Esophagus squamous epithelium (tissue), 5 donors: ENCODE data around the gene COPS9. TPM values are rescaled to one million over a fixed set of nuclear protein-coding genes. Genes with fewer than 3 reads are reported as not detected.

ENCODE experiments used
- DNase-seq: peaks from one replicate; lab custom pipeline; 2025; lab: John Stamatoyannopoulos, UW
- H3K27ac ChIP-seq, 4 donors: fragments of 200-600 bp; sonication (generic); one replicate each; pipeline ENCODE4 v1.5.1; 2016 to 2019; ENCODE audit warnings: mild to moderate bottlenecking in 1 of 4
- H3K27me3 ChIP-seq, 4 donors: fragments of 200-600 bp; sonication (generic); 1 replicate in 3 of 4; 2 replicates in 1 of 4; pipeline versions ENCODE4 v1.5.1 to v1.6.0; 2017 to 2021; ENCODE audit warnings: antibody characterized with exemption in 1 of 4
- H3K36me3 ChIP-seq, 3 donors: fragments of 200-600 bp; sonication (generic); one replicate each; pipeline ENCODE4 v1.5.1; 2016 to 2019
- H3K4me1 ChIP-seq, 3 donors: fragments of 200-600 bp; sonication (generic); one replicate each; pipeline ENCODE4 v1.5.1; 2017 to 2019
- H3K4me3 ChIP-seq, 4 donors: fragments of 200-600 bp; sonication (generic); 1 replicate in 3 of 4; 2 replicates in 1 of 4; pipeline ENCODE4 v1.5.1; 2016 to 2019; ENCODE audit warnings: mild to moderate bottlenecking in 2 of 4, moderate library complexity in 1 of 4
- H3K9me3 ChIP-seq, 3 donors: fragments of 200-600 bp; sonication (generic); one replicate each; pipeline ENCODE4 v1.5.1; 2016 to 2019
- CTCF ChIP-seq, 6 experiments: fragments of 450-650 bp in 4 of 6; fragments of 200-600 bp in 2 of 6; sonication (generic) in 2 of 6; IDR thresholded peaks; one replicate each; pipeline ENCODE4 v1.5.1; 2016 to 2019; ENCODE audit warnings: antibody characterized with exemption in 6 of 6, mild to moderate bottlenecking in 4 of 6, moderate library complexity in 4 of 6
- POLR2A ChIP-seq, 4 donors: fragments of 450-650 bp; IDR thresholded peaks; one replicate each; pipeline ENCODE4 v1.6.1; 2017; ENCODE audit warnings: antibody characterized with exemption in 4 of 4, mild to moderate bottlenecking in 4 of 4, moderate library complexity in 3 of 4
- WGBS, 2 donors: methylation state at CpG; one replicate each; pipeline ENCODE4 v1.1.5; 2018; 5-methylcytosine and 5-hydroxymethylcytosine counted together
- intact Hi-C: fragments of 100-400 bp; cut with DNase I; formaldehyde crosslinking; loops from one replicate; pipeline ENCODE4 v1.15.0; 2022
- total RNA-seq, 4 donors: library from RNA; depleted of rRNA; stranded (reverse); fragments of >200 nt; gene quantifications; one replicate each; pipeline ENCODE4 v1.1.0, GENCODE V29; 2016
- donor health status: DM: yes; HTN: yes; CAD: no.

The COPS9 gene
- total RNA-seq, 4 donors from 2014 or later = 103 to 225 (median 195) TPM

- peaks cover 0 to 53% (median 0%) of the 10 kb centered on the region in 4 donors for H3K27me3 ChIP-seq
- H3K4me3 ChIP-seq = no peak overlapping the region
- H3K27ac ChIP-seq = no peak overlapping the region
- intact Hi-C loops = loop anchor here (5.0 kb wide), 1 partner anchor 82 kb away; no protein-coding TSS in a partner anchor
- no peaks in the 10 kb centered on the region for H3K9me3 ChIP-seq
- peaks cover 0 to 6% (median 0%) of the 10 kb centered on the region in 3 donors for H3K4me1 ChIP-seq
- no peak for DNase-seq
- H3K36me3 ChIP-seq = no peaks in the 10 kb centered on the region
- TF ChIP-seq POLR2A (IDR thresholded peaks at IDR 0.05) (no peak), CTCF (IDR thresholded peaks at IDR 0.05) (peak; percentile 73 to 93 (median 92))
- WGBS, 2 donors = 42 to 65% methylated on average over 5 to 10 of the region's 36 CpGs
Measured at GRCh38 chr2:240143801-240144648, 7.9 kb upstream of the COPS9 start.

- DNase-seq = no peak
- Histone ChIP-seq H3K4me1 (peaks cover 0 to 6% (median 0%) of the 10 kb centered on the region in 3 donors), H3K9me3 (no peaks in the 10 kb centered on the region), H3K27me3 (peaks cover 0 to 46% (median 0%) of the 10 kb centered on the region in 4 donors), H3K4me3 (no peak overlapping the region), H3K36me3 (no peaks in the 10 kb centered on the region), H3K27ac (no peak overlapping the region)
- TF ChIP-seq POLR2A (IDR thresholded peaks at IDR 0.05) (no peak), CTCF (IDR thresholded peaks at IDR 0.05) (no peak)
- intact Hi-C loops = loop anchor here (5.0 kb wide), 1 partner anchor 81 kb away; no protein-coding TSS in a partner anchor
- WGBS, 2 donors = 46 to 74% methylated on average over 4 to 5 of the region's 6 CpGs
Measured at GRCh38 chr2:240143276-240143675, 7.2 kb upstream of the COPS9 start.

- intact Hi-C loops = loop anchor here (5.0 kb wide), 1 partner anchor 81 kb away; no protein-coding TSS in a partner anchor
Measured at GRCh38 chr2:240142859-240143258, 6.8 kb upstream of the COPS9 start.

GRCh38 chr2:240142256-240142775, 6.2 kb upstream of the COPS9 start:
- Histone ChIP-seq H3K4me1 (peaks cover 0 to 6% (median 0%) of the 10 kb centered on the region in 3 donors), H3K4me3 (no peak overlapping the region), H3K27me3 (peaks cover 0 to 43% (median 0%) of the 10 kb centered on the region in 4 donors), H3K36me3 (no peaks in the 10 kb centered on the region), H3K9me3 (no peaks in the 10 kb centered on the region), H3K27ac (no peak overlapping the region)
- intact Hi-C loops = loop anchor here (5.0 kb wide), 1 partner anchor 80 kb away; no protein-coding TSS in a partner anchor
- TF ChIP-seq POLR2A (IDR thresholded peaks at IDR 0.05) (no peak), CTCF (IDR thresholded peaks at IDR 0.05) (no peak)
- 83 to 91% methylated on average over 8 to 11 of the region's 16 CpGs for WGBS, 2 donors
- DNase-seq = no peak

More at GRCh38 chr2:240142859-240143258, 6.8 kb upstream of the COPS9 start:
- Histone ChIP-seq H3K27me3 (peaks cover 0 to 43% (median 0%) of the 10 kb centered on the region in 4 donors), H3K36me3 (no peaks in the 10 kb centered on the region), H3K9me3 (no peaks in the 10 kb centered on the region), H3K27ac (no peak overlapping the region), H3K4me1 (peaks cover 0 to 6% (median 0%) of the 10 kb centered on the region in 3 donors), H3K4me3 (no peak overlapping the region)
- no peak for DNase-seq
- 75 to 80% methylated on average over 5 of the region's 5 CpGs for WGBS, 2 donors
- no peak for TF ChIP-seq POLR2A (IDR thresholded peaks at IDR 0.05)
- TF ChIP-seq CTCF (IDR thresholded peaks at IDR 0.05) = no peak
